NB4 (cell line): ENCODE measurements around the gene OR4S2.

Experiments used
- MYC ChIP-seq: IDR thresholded peaks from 2 replicates; pipeline ENCODE4 v1.6.1; 2011; ENCODE audit warnings: low read depth, low read length
- POLR2A ChIP-seq: IDR thresholded peaks from 2 replicates; pipeline ENCODE4 v1.6.1; 2011; ENCODE audit warnings: mild to moderate bottlenecking; ENCODE audit not compliant: insufficient read length; ENCODE audit errors: extremely low read depth
- TF ChIP-seq, protein P1 (sequence below): IDR thresholded peaks from one replicate; pipeline ENCODE4 v1.5.1; 2012; ENCODE audit warnings: low read depth, low read length
- TF ChIP-seq, protein P2 (sequence below): IDR thresholded peaks from 2 replicates; pipeline ENCODE4 v1.6.1; 2011; ENCODE audit warnings: low read depth, low read length

DNA sequence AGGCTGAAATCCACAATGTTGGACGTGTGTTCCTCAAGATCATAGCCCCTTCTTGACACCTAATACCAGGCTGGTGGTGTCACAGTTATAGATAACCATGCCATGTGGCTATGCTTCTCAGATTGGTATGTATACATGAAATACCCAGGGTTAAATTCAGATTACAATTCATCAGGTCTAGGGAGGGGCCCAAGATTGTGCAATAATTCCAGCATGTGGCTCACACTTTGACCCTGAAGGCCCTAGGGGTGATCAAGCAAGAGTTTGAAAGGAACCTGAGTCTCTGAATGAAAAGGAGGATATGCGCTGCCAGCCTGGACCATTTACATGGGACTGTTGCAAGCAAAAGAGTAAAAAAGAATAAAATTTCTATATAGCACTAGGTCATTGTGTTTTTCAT, 21.2 kb downstream of the OR4S2 start:
- TF ChIP-seq, protein P1, sequence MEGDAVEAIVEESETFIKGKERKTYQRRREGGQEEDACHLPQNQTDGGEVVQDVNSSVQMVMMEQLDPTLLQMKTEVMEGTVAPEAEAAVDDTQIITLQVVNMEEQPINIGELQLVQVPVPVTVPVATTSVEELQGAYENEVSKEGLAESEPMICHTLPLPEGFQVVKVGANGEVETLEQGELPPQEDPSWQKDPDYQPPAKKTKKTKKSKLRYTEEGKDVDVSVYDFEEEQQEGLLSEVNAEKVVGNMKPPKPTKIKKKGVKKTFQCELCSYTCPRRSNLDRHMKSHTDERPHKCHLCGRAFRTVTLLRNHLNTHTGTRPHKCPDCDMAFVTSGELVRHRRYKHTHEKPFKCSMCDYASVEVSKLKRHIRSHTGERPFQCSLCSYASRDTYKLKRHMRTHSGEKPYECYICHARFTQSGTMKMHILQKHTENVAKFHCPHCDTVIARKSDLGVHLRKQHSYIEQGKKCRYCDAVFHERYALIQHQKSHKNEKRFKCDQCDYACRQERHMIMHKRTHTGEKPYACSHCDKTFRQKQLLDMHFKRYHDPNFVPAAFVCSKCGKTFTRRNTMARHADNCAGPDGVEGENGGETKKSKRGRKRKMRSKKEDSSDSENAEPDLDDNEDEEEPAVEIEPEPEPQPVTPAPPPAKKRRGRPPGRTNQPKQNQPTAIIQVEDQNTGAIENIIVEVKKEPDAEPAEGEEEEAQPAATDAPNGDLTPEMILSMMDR = no peak
- TF ChIP-seq POLR2A = no peak
- TF ChIP-seq, protein P2, sequence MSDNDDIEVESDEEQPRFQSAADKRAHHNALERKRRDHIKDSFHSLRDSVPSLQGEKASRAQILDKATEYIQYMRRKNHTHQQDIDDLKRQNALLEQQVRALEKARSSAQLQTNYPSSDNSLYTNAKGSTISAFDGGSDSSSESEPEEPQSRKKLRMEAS = no peak
- no peak for TF ChIP-seq MYC
